T-helper 1 cell treated with Interleukin-12 subunit alpha and Interleukin-12 subunit beta and Interleukin-4 antibody, amounts not matched to agents 30 μg/mL and 1 μg/mL, for 36 hours (primary cell): ENCODE measurements around the gene HOXA5.

Experiments
- H3K27ac Mint-ChIP-seq: one replicate; pipeline ENCODE4 v1.8.0; 2021; ENCODE audit warnings: mild to moderate bottlenecking, mixed read lengths
- H3K27me3 Mint-ChIP-seq: one replicate; pipeline ENCODE4 v1.8.0; 2021; ENCODE audit warnings: low read depth, mixed read lengths
- H3K36me3 Mint-ChIP-seq: one replicate; pipeline ENCODE4 v1.8.0; 2021; ENCODE audit warnings: low read depth, mixed read lengths
- H3K4me1 Mint-ChIP-seq: one replicate; pipeline ENCODE4 v1.8.0; 2021; ENCODE audit warnings: low read depth, mixed read lengths
- H3K4me3 Mint-ChIP-seq: one replicate; pipeline ENCODE4 v1.8.0; 2021; ENCODE audit warnings: mild to moderate bottlenecking, moderate library complexity, mixed read lengths
- H3K9me3 Mint-ChIP-seq: one replicate; pipeline ENCODE4 v1.8.0; 2021; ENCODE audit warnings: mixed read lengths

Gene HOXA5

DNA sequence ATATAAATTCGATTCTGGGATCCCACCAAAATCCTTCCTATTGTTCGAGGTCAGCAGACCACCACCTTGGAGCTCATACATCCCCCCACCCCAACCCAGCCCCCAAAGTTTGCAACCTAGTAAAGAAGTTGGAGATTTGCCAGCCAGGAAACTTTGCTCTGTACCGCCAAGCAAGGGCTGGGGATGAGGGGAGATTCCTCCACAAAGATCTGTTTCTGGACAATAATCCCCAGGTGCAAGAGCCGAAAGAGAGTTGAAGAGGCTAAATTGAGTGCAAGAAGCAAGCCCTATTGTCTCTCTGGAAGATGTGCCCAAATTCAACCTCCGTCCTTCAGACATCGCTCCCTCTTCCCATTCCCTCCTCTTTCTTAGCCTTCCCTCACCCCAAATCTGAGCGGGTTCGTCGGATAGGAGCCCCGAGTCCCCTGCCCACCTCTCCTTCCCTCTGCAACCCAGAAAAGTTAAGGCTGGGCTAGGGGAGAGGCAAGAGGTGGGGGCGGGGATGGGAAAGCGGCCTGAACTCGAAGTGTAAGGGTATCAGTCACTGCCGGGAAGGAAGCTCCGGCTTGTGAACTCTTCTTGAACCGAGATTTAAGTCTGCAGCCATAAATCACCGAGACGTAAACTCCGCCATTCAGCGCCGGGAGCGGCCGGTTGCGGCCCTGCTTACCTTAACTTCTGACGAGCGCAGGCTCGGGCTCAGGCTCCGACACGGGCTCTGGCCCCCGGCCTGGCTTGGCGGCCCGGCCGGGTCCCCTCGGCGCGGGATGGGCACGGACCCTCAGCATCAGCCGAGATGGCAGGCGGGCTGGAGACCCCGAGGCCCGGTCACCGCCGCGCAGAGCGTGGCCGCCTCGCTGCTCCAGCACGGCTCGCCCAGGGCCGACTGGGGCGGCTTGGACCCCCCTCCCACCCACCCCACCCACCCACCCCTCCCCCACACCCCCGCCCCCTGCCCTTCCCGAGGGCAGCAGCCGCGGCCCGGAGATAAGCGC lies 30.2 kb downstream of the HOXA5 start:
- Mint-ChIP-seq H3K27me3 (peaks cover 4% of the 10 kb centered on the region), H3K4me3 (no peak overlapping the region), H3K27ac (no peak overlapping the region), H3K4me1 (no peaks in the 10 kb centered on the region), H3K9me3 (no peaks in the 10 kb centered on the region), H3K36me3 (no peaks in the 10 kb centered on the region)

DNA sequence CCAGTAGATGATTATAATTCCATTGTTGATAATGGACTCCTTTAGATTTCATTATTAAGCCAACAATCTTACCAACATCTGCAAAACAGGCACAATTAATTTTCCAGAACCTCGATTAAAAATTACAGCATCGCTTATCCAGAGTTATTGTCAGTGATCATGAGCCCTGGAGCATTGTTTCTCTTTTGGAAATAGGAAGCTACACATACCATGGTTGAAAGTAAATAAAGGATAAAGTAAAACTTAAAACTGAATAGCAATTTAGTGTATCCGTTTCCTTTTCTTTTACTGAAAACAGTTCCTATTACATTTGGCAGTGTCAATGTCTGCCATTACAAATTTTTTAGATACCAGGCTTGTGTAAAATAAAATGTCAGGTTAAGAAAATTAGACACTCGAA lies 31.1 kb downstream of the HOXA5 start:
- Mint-ChIP-seq H3K9me3 (no peaks in the 10 kb centered on the region), H3K36me3 (no peaks in the 10 kb centered on the region), H3K27me3 (peaks cover 4% of the 10 kb centered on the region), H3K4me1 (no peaks in the 10 kb centered on the region), H3K4me3 (no peak overlapping the region), H3K27ac (no peak overlapping the region)

DNA sequence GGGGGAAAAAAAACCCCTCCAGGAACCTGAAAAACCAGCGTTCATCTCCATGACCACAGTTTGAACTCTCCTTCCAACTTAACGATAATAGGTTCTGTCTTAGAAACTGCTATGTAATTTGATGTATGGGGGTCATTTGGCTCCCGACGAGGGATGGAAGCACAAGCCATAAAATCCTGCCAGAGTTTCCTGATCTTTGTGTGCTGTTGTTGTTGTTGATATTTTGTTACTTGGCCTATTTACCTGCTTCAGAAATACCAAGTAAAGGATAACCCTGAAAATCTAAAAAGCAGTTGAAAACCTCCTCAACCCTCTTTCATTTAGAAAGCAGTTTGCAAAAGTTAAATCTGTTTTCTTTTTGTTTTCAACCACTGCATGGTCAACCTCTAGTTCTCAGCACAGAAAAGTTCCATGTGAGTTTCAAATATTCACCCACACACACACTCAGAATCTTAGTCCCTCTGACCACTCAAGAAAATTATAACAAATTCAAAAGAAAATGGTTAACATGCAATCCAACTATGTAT lies 31.7 kb downstream of the HOXA5 start:
- Mint-ChIP-seq H3K36me3 (no peaks in the 10 kb centered on the region), H3K4me3 (no peak overlapping the region), H3K4me1 (no peaks in the 10 kb centered on the region), H3K27me3 (peaks cover 4% of the 10 kb centered on the region), H3K27ac (no peak overlapping the region), H3K9me3 (no peaks in the 10 kb centered on the region)

DNA sequence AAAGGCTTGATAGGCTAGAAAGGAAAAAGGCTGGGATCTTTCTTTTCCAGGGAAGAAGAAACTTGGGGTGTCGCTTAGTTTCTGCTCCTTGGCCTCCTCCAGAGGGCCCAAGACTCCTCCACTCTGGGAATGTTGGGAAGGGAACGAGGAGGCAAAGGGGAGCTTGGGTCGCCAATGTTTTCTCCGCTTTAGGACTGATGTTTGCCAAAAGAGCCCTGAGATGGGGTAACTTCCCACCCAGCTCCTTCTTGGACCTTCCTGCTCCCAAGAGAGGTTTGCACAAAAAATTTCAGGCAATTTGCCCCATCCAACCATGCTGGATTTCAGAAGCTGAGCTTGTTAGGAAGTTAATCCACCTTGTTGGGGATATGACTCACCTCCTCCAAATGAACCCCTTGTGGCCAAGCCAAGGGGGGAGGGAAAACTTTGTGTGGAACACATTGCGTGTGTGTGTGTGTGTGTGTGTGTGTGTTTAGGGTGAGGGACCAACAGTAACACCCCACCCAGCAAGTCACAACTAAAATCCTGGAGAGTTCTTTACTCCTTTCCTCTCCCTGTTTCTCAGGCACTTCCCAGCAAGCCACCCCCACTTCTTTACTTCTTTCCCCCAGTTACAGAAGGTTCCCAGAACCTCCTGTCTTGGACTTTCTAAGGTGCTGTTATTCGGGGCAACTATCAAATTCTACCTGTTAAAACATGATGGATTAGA lies 32.3 kb downstream of the HOXA5 start:
- Mint-ChIP-seq H3K9me3 (no peaks in the 10 kb centered on the region), H3K4me1 (no peaks in the 10 kb centered on the region), H3K27me3 (peaks cover 5% of the 10 kb centered on the region), H3K36me3 (no peaks in the 10 kb centered on the region), H3K4me3 (no peak overlapping the region), H3K27ac (no peak overlapping the region)

DNA sequence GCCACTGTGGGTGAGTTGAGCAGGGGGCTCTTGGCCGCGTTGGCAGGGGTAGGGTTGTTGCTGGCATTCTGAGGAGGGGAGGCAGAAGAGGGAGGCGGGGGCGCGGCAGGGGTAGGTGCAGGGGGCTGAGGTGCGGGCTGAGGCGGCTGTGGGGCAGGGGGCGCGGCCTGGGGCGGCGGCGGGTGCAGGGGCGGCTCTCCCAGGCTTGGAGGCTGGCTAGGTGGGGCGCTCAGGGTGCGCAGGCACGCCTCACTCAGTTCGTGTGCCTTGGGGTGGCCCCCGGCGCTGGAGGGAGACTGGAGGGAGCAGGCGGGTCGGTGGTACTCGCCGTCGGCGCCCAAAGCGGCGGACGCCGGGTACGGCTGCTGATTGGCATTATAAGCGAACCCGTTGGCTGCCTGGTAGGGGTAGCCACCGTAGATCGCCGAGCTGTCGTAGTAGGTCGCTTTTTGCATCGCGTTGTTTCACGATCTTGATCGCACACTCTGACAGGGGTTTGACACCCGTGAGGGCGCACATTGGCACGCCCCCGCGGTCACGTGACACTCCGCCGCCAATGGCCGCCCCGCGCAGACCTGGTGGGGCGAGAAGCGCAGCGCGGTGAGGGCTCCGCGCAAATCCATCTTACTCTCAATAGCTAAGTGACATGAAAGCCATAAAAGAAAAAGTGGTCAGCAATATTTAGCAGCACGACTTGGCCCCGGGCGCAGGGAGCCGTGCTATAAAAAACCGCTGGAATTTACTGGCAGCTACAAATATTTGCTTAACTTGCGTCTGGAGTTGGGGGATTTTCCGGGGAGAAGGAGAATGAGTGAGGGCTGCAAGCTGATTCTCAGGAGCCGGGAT lies 33.1 kb downstream of the HOXA5 start:
- H3K27me3 Mint-ChIP-seq: peaks cover 8% of the 10 kb centered on the region
- H3K4me1 Mint-ChIP-seq: no peaks in the 10 kb centered on the region
- H3K9me3 Mint-ChIP-seq: no peaks in the 10 kb centered on the region
- no peaks in the 10 kb centered on the region for H3K36me3 Mint-ChIP-seq
- no peak overlapping the region for H3K4me3 Mint-ChIP-seq
- H3K27ac Mint-ChIP-seq: no peak overlapping the region

DNA sequence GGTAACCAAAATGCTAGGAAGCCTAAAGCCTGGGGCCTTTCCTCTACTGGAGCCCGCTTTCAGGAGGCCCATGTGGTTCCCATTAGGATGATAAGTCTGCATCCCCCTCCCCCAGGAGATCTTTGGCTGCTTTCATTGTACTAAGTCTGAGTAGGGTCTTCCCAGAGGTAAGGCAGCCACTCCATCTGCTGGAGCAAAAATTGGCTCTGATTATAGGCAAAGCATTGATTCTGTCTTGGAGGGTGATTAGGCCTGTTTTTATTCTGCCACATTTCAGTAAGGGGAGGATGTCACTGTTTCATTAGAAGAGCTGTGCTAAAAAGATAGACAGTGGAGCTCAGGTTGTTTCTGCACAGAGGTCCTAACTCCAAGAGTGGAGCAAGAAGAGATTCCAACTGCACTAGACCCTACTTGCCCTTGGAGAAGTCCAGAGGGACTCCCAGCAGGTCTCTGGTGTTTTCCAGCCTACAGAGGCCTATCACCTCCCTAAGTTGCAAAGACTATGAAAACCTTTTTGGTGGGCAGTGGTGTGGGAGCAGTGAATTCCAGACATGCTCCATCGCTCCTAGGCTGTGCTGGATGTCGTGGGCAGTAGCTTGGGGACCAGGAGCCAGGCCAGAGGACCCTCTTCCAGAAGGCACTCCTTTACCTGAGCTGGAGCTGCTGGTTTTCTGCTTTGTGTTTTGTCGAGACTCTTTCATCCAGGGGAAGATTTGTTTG lies 33.9 kb downstream of the HOXA5 start:
- H3K27me3 Mint-ChIP-seq: peaks cover 15% of the 10 kb centered on the region
- no peaks in the 10 kb centered on the region for H3K36me3 Mint-ChIP-seq
- no peak overlapping the region for H3K4me3 Mint-ChIP-seq
- H3K9me3 Mint-ChIP-seq: no peaks in the 10 kb centered on the region
- no peaks in the 10 kb centered on the region for H3K4me1 Mint-ChIP-seq
- H3K27ac Mint-ChIP-seq: no peak overlapping the region

DNA sequence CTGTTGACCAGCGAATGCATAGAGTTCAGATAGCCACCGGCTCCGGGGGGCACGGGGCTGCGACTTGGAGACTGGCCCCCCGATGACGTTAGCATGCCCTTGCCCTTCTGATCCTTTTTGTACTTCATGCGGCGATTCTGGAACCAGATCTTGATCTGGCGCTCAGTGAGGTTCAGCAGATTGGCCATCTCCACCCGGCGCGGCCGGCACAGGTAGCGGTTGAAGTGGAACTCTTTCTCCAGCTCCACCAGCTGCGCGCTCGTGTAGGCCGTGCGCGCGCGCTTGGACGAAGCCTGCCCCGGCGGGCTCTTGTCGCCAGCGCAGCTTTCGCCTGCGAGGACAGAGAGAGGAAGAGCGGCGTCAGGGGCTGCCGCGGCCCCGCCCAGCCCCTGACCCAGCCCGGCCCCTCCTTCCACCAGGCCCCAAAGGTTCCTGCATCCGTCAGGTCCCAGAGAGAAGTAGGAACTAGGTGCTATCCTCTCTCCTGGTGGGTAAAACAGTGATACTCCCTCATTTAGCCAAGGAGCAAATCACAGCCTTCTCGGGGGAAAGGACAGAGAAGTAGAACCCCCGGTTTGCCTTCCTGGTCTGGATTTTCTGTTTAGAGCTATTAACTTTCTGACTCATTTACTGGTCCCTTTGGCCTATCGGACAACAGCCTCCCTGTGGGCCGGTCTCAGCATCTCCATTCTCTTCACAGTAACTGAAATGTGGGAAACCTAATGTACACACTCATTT lies 34.9 kb downstream of the HOXA5 start:
- Mint-ChIP-seq H3K4me3 (no peak overlapping the region), H3K4me1 (peaks cover 2% of the 10 kb centered on the region), H3K9me3 (no peaks in the 10 kb centered on the region), H3K27me3 (peaks cover 25% of the 10 kb centered on the region), H3K27ac (no peak overlapping the region), H3K36me3 (peaks cover 2% of the 10 kb centered on the region)

DNA sequence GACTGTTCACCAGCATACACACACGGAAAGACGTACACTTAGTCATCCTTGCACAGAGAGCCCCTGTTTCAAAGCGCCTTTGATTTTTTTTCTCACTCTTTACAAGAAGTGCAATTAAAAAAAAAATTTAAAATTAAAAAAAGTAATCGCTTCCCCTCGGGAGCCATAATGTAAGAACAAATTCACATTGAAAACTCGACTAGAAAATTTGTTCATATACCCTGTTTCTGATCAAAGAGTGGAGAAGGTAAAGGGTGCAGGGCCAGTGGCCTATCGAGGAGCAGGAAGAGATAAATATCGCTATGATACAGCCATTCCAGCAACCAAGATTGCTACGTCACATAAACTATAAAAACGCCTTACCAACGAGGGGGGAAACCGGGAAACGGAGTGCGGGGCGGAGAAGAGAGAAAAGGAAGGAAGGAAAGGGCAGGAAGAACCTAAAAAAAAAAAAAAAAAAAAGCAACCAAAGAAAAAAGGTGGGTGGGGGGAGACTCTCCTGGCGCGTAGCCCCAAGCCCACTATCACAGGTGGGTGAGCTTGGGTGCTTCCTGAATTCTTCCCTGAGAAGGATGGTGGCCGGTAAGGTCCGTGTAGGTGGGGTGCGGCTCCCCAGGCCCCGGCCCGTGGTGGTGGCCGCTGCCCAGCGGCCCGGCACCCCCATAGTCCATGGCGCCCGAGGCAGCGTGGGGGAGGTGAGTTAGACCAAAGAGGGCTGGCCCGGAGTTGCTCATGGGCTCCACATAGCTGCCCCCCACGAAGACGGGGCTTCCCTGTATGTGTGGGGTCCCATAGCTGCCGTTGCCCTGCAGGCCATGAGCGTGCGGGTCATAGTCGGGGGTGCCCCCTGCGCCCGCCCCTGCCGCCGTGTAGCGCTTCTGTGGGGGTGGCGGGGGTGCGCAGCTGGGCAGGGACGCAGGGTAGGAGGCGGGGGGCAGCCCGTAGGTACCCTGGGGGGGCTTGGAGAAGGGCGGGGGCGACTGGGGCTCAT lies 35.8 kb downstream of the HOXA5 start:
- peaks cover 6% of the 10 kb centered on the region for H3K4me1 Mint-ChIP-seq
- H3K9me3 Mint-ChIP-seq: no peaks in the 10 kb centered on the region
- H3K27ac Mint-ChIP-seq: no peak overlapping the region
- no peak overlapping the region for H3K4me3 Mint-ChIP-seq
- H3K27me3 Mint-ChIP-seq: peaks cover 34% of the 10 kb centered on the region
- peaks cover 5% of the 10 kb centered on the region for H3K36me3 Mint-ChIP-seq

DNA sequence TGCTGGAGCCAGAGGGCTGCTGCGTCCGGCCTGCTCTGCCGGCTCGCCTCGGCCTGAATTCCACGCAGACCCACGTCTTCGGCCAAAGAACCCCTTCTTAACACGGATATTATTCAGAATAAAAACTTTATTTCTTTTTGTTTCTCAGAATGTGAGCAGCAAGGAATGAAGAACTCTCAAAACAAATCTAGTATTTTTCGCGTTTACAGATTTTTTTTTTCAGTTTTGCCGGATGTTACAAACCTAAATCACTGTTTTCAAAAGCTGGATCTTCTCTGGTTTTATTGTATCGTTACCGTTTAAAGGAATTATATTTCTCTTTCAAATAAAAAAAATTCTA lies 36.6 kb downstream of the HOXA5 start:
- peaks cover 5% of the 10 kb centered on the region for H3K36me3 Mint-ChIP-seq
- H3K9me3 Mint-ChIP-seq: no peaks in the 10 kb centered on the region
- peaks cover 37% of the 10 kb centered on the region for H3K27me3 Mint-ChIP-seq
- H3K4me1 Mint-ChIP-seq: peaks cover 6% of the 10 kb centered on the region
- H3K27ac Mint-ChIP-seq: no peak overlapping the region
- H3K4me3 Mint-ChIP-seq: no peak overlapping the region

DNA sequence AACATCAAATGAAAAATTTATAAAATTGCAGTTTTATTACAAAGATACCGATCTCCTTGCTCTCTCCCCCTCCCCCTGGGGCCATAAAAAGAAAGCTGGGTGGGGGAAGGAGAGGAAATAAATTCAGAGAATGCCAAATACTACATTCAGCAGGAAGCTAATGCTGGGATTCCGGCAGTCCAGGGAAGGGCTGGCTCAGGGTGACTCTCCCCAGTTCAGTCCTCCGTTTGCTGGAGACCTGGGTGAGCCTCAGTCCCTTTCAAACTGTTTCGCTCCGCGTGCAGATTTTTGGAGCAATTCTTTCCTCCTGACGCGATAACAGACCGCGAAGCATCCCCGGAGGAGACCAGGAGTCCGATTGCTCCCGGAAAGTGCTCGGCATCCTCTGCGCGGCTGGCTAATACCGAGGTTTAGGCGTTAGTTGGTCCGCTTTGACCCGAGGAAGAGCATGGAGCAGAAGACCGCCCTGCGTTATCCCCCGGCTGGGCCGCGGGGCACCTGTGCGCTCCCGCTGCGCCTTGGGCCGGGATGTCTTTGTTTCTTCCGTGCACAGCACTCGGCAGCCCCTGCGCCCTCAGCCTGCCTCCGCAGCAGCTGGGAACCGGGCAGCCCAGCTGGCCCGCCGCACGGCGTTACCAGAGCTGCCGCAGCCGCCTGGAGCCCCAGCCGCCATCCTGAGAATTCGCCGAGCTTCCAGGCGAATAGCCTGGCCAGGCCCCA lies 37.1 kb downstream of the HOXA5 start:
- no peak overlapping the region for H3K27ac Mint-ChIP-seq
- H3K4me1 Mint-ChIP-seq: peaks cover 6% of the 10 kb centered on the region

DNA sequence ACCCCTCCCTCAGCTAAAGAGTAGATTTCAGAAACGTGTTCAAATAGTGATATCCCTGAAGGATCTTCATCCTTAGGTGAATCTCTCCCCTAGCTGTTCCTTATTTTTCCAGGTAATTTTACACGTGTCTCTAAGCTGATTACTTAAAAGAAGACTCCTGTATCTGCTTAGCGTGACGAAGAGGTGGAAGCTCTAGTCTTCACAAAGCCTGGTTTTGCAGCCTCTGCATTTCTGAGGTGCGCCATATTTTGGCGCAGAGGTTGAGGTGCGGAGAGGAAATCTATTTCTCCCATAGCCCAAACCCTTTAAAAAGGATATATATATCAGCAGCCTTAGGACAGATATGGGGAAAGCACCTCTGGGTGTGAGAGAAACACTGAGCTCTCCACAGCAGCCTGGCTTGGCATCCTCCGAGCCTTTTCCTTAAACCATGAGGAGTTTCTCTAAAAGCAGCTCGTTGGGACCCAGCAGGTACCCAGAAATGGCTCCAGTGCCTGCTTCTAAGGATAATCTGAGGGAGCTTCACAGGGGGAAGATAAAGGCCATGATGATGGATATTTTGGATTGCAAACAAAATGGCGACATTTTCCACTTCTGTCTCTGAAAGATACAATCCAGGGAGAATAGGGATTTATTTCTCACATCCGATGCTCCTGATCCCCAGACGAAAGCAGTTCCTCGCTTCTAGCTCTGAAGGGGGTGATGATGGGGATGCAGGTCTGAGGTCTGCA lies 38.0 kb downstream of the HOXA5 start:
- H3K4me1 Mint-ChIP-seq: peaks cover 6% of the 10 kb centered on the region
- H3K36me3 Mint-ChIP-seq: peaks cover 10% of the 10 kb centered on the region
- H3K27me3 Mint-ChIP-seq: peaks cover 51% of the 10 kb centered on the region
- H3K27ac Mint-ChIP-seq: no peak overlapping the region
- H3K4me3 Mint-ChIP-seq: no peak overlapping the region
- no peaks in the 10 kb centered on the region for H3K9me3 Mint-ChIP-seq

More for the DNA sequence above, 37.1 kb downstream of the HOXA5 start:
- Mint-ChIP-seq H3K36me3 (peaks cover 7% of the 10 kb centered on the region), H3K9me3 (no peaks in the 10 kb centered on the region), H3K4me3 (no peak overlapping the region), H3K27me3 (peaks cover 42% of the 10 kb centered on the region)
